OCI-LY7 (cell line): ENCODE data around the gene MBD3. TPM values are rescaled to one million over a fixed set of nuclear protein-coding genes. Genes with fewer than 3 reads are reported as not detected.

Source experiments
- BruUV-seq: library from RNA; stranded (reverse); fragments of 400-500 nt; replicated peaks from 2 replicates; lab custom pipeline; 2021; lab: Mats Ljungman, UMichigan
- CTCF ChIA-PET: fragments of 300-600 bp; sonication (Branson Sonifier 250); formaldehyde crosslinking; loops from one replicate; lab custom pipeline; 2022; ENCODE audit warnings: antibody characterized with exemption; ENCODE audit not compliant: unreplicated experiment; lab: Charles Lee
- POLR2A ChIA-PET: fragments of 300-600 bp; sonication (Branson Sonifier 250); formaldehyde crosslinking; loops from one replicate; lab custom pipeline; 2022; ENCODE audit warnings: antibody characterized with exemption; lab: Charles Lee
- DNase-seq: peaks from one replicate; pipeline ENCODE4 v3.0.0-alpha.2; 2015; ENCODE audit warnings: low spot score
- H2AFZ ChIP-seq: fragments of 200-600 bp; sonication (generic), shearing (Covaris generic); 2 replicates; pipeline ENCODE4 v1.6.1; 2014; ENCODE audit warnings: mild to moderate bottlenecking, antibody characterized with exemption, low read length, moderate library complexity
- H3K27ac ChIP-seq: fragments of 200-600 bp; sonication (generic); 2 replicates; pipeline ENCODE4 v1.5.1; 2014; ENCODE audit warnings: mixed run types, low read depth, mild to moderate bottlenecking, moderate library complexity, low read length, inconsistent platforms; ENCODE audit not compliant: poor library complexity, severe bottlenecking
- H3K36me3 ChIP-seq: fragments of 200-600 bp; sonication (generic); 2 replicates; pipeline ENCODE4 v1.6.1; 2014; ENCODE audit warnings: mild to moderate bottlenecking, antibody characterized with exemption, low read length, moderate library complexity, mixed read lengths; ENCODE audit not compliant: insufficient read depth
- H3K4me1 ChIP-seq: fragments of 200-600 bp; sonication (generic); 2 replicates; pipeline ENCODE4 v1.5.1; 2014; ENCODE audit warnings: mild to moderate bottlenecking, low read length; ENCODE audit not compliant: insufficient read depth, poor library complexity, severe bottlenecking
- H3K4me2 ChIP-seq: fragments of 200-600 bp; sonication (generic); 2 replicates; pipeline ENCODE4 v1.6.1; 2014; ENCODE audit warnings: mild to moderate bottlenecking, low read length
- H3K4me3 ChIP-seq: fragments of 200-600 bp; sonication (generic); 2 replicates; pipeline ENCODE4 v1.5.1; 2014; ENCODE audit warnings: mild to moderate bottlenecking, low read depth, low read length; ENCODE audit not compliant: poor library complexity, severe bottlenecking
- H3K79me2 ChIP-seq: fragments of 200-600 bp; sonication (generic); 2 replicates; pipeline ENCODE4 v1.6.1; 2016; ENCODE audit warnings: low read depth, mild to moderate bottlenecking, low read length, moderate library complexity, mixed read lengths; ENCODE audit not compliant: insufficient read depth
- H3K9me2 ChIP-seq: fragments of 200-600 bp; sonication (generic); 2 replicates; pipeline ENCODE4 v1.6.1; 2016; ENCODE audit warnings: mild to moderate bottlenecking, low read length, mixed read lengths; ENCODE audit not compliant: insufficient read depth
- H3K9me3 ChIP-seq: fragments of 200-600 bp; sonication (generic); 2 replicates; pipeline ENCODE4 v1.6.1; 2014; ENCODE audit warnings: mild to moderate bottlenecking, mixed run types, low read length, mixed read lengths
- H4K20me1 ChIP-seq: fragments of 200-600 bp; sonication (generic); 2 replicates; pipeline ENCODE4 v1.6.1; 2014; ENCODE audit warnings: mild to moderate bottlenecking, antibody characterized with exemption, low read length, moderate library complexity, mixed read lengths; ENCODE audit not compliant: insufficient read depth
- EZH2phosphoT487 ChIP-seq: fragments of 200-600 bp; sonication (generic); IDR thresholded peaks from 2 replicates; pipeline ENCODE4 v1.6.1; 2018; ENCODE audit warnings: low read depth, borderline replicate concordance, mild to moderate bottlenecking, mixed run types, antibody characterized with exemption, low read length, moderate library complexity, mixed read lengths
- intact Hi-C: fragments of 100-400 bp; cut with micrococcal nuclease; formaldehyde crosslinking; loops from one replicate; pipeline ENCODE4 v1.10.0; 2022; ENCODE audit not compliant: unreplicated experiment
- total RNA-seq, 2 experiments: library from RNA; depleted of rRNA in 1 of 2; stranded (reverse); fragments of >200 nt in 1 of 2; shearing (Covaris generic) in 1 of 2; gene quantifications; 2 replicates each; pipeline ENCODE4 v1.2.3, GENCODE V29; 2014 to 2022
- TF ChIP-seq, protein P1 (sequence below): fragments of 200-600 bp; sonication (generic); conservative IDR thresholded peaks from 2 replicates; pipeline ENCODE4 v1.5.1; 2014; ENCODE audit warnings: mild to moderate bottlenecking, antibody characterized with exemption, low read length, moderate library complexity, mixed read lengths

The MBD3 gene
- total RNA-seq, 2 experiments from 2014 or later = 168 to 172 TPM

DNA sequence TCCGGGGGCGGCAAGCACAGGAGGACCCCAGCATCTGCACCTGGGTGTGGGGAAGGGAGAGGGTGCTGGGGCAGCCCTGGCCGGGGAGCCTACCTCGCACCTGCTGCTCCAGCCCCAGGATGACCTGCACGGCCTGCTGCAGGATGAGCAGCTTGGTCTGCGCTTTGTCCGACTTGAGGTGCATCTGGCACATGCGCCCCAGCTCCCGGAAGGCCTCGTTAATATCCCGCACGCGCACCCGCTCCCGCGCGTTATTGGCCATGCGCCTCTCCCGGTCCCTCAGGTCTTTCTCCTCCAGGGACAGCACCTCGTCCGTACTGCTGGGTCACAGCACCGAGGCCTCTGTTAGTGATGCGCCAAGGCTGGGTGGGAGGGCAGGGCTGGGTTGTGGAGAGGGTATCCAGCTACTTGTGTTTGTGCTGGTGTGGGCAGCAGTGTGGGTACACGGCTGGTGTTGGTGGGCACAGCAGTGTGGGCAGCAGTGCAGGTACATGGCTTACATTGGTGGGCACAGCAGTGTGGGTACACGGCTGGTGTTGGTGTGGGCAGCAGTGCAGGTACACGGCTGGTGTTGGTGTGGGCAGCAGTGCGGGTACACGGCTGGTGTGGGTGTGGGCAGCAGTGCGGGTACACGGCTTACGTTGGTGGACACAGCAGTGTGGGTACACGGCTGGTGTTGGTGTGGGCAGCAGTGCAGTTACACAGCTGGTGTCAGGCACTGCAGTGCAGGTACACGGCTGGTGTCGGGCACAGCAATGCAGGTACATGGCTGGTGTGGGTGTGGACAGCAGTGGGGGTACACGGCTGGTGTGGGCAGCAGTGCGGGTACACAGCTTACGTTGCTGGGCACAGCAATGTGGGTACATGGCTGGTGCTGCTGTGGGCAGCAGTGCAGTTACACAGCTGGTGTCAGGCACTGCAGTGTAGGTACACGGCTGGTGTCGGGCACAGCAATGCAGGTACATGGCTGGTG is 19.7 kb upstream of the MBD3 start:
- no peaks in the 10 kb centered on the region for H3K9me3 ChIP-seq
- DNase-seq = no peak
- peaks cover 79% of the 10 kb centered on the region for H3K4me1 ChIP-seq
- ChIA-PET CTCF (no interaction called here), POLR2A (no interaction called here)
- H3K9me2 ChIP-seq = no peaks in the 10 kb centered on the region
- BruUV-seq = no TSS peak
- H2AFZ ChIP-seq = no peak overlapping the region
- no peak overlapping the region for H3K4me3 ChIP-seq
- intact Hi-C loops = no loop called here
- TF ChIP-seq, protein P1, sequence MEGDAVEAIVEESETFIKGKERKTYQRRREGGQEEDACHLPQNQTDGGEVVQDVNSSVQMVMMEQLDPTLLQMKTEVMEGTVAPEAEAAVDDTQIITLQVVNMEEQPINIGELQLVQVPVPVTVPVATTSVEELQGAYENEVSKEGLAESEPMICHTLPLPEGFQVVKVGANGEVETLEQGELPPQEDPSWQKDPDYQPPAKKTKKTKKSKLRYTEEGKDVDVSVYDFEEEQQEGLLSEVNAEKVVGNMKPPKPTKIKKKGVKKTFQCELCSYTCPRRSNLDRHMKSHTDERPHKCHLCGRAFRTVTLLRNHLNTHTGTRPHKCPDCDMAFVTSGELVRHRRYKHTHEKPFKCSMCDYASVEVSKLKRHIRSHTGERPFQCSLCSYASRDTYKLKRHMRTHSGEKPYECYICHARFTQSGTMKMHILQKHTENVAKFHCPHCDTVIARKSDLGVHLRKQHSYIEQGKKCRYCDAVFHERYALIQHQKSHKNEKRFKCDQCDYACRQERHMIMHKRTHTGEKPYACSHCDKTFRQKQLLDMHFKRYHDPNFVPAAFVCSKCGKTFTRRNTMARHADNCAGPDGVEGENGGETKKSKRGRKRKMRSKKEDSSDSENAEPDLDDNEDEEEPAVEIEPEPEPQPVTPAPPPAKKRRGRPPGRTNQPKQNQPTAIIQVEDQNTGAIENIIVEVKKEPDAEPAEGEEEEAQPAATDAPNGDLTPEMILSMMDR = no peak
- no peak for TF ChIP-seq EZH2phosphoT487
- H3K27ac ChIP-seq = peak overlapping the region; percentile 88
- H4K20me1 ChIP-seq = no peaks in the 10 kb centered on the region
- peaks cover 93% of the 10 kb centered on the region for H3K36me3 ChIP-seq
- peaks cover 10% of the 10 kb centered on the region; the same call in 1 of the 2 replicates for H3K79me2 ChIP-seq
- H3K4me2 ChIP-seq = no peak overlapping the region; the same call in 1 of the 2 replicates

DNA sequence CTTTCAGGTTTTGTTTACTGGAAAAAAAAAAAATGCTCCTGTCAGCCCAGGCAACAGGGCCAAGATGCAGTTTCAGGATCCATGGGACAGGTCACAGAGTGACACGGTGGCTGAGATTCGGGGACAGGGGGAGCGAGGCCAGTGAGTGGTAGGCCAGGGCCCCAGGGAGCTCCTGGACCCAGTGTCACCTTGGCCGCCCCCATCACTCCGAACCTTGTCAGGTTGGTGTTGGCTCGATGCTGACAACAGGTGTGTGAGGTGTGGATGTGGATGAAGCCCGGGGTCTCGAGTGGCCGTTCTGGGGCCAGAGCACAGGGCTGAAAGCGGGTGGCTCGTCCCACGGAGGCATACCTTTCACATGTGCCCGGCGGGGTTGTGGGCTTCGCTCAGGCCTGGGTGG is 18.7 kb upstream of the MBD3 start:
- peaks cover 6% of the 10 kb centered on the region; the same call in 1 of the 2 replicates for H3K79me2 ChIP-seq
- intact Hi-C loops = no loop called here
- BruUV-seq = no TSS peak
- H3K4me2 ChIP-seq = peak overlapping the region; percentile 37
- DNase-seq = no peak
- peaks cover 82% of the 10 kb centered on the region for H3K36me3 ChIP-seq
- H3K4me3 ChIP-seq = no peak overlapping the region
- TF ChIP-seq, protein P1 = no peak
- no peak for TF ChIP-seq EZH2phosphoT487
- ChIA-PET CTCF (no interaction called here), POLR2A (interaction anchor here (0.6 kb wide), 1 partner anchor 849 kb away, joined by 7 read pairs; no protein-coding TSS in a partner anchor)
- H3K9me3 ChIP-seq = no peaks in the 10 kb centered on the region
- no peaks in the 10 kb centered on the region for H3K9me2 ChIP-seq
- peak overlapping the region; percentile 88 for H3K27ac ChIP-seq
- H3K4me1 ChIP-seq = peaks cover 79% of the 10 kb centered on the region
- H4K20me1 ChIP-seq = no peaks in the 10 kb centered on the region
- no peak overlapping the region for H2AFZ ChIP-seq
